BJ (cell line): ENCODE measurements around the gene SSPN. TPM values are rescaled to one million over a fixed set of nuclear protein-coding genes. Genes with fewer than 3 reads are reported as not detected.
"Not testable (repeated sequence)": the region's sequence is repeated elsewhere in the genome, so short reads cannot be mapped to it uniquely, and the experiment has no call there.

Source experiments
- CTCF ChIA-PET: fragments of 350-600 bp; formaldehyde crosslinking; extraction: SDS; loops from one replicate; lab custom pipeline; 2021; ENCODE audit warnings: antibody characterized with exemption, inconsistent platforms; lab: Yijun Ruan, JAX
- POLR2A ChIA-PET: fragments of 300-600 bp; sonication (Branson Sonifier 250); formaldehyde crosslinking; extraction: SDS; loops from one replicate; lab custom pipeline; 2021; ENCODE audit warnings: antibody characterized with exemption; lab: Charles Lee
- DNase-seq: peaks from one replicate; pipeline ENCODE4 v3.0.0-alpha.2; 2011; ENCODE audit warnings: low read depth
- H3K27me3 ChIP-seq: 2 replicates; pipeline ENCODE4 v1.6.0; 2011; ENCODE audit warnings: low read length; ENCODE audit not compliant: control insufficient read depth, insufficient read depth
- H3K36me3 ChIP-seq: 2 replicates; pipeline ENCODE4 v1.5.1; 2011; ENCODE audit warnings: low read length; ENCODE audit not compliant: control insufficient read depth, insufficient read depth
- H3K4me3 ChIP-seq: 2 replicates; pipeline ENCODE4 v1.5.1; 2011; ENCODE audit warnings: low read depth, mild to moderate bottlenecking, control low read depth, low read length
- CTCF ChIP-seq: IDR thresholded peaks from 2 replicates; pipeline ENCODE4 v1.5.1; 2011; ENCODE audit warnings: low read depth, mild to moderate bottlenecking, control low read depth, inconsistent platforms, low read length, moderate library complexity; ENCODE audit not compliant: insufficient read depth
- polyA plus RNA-seq: library from polyadenylated mRNA; depleted of rRNA; stranded (reverse); fragments of >200 nt; gene quantifications from 2 replicates; pipeline ENCODE4 v1.2.3, GENCODE V29; 2011

Gene SSPN
- polyA plus RNA-seq, 1 experiment, result 37.6 TPM

- CTCF ChIA-PET, result no interaction called here
- POLR2A ChIA-PET, result no interaction called here
Observed at GRCh38 chr12:26233631-26234030, 38.3 kb downstream of the SSPN start.

GRCh38 chr12:26235465-26235864, 40.1 kb downstream of the SSPN start:
- CTCF ChIA-PET, H3K36me3 ChIP-seq, DNase-seq, H3K27me3 ChIP-seq, POLR2A ChIA-PET, H3K4me3 ChIP-seq: not testable (repeated sequence)

More at GRCh38 chr12:26233631-26234030, 38.3 kb downstream of the SSPN start:
- TF ChIP-seq CTCF, result no peak
- no peak for DNase-seq
- Histone ChIP-seq H3K4me3 (no peak overlapping the region), H3K27me3 (no peaks in the 10 kb centered on the region), H3K36me3 (no peaks in the 10 kb centered on the region)

- DNase-seq, result no peak
- ChIA-PET POLR2A (no interaction called here), CTCF (interaction anchor here (1.2 to 1.4 kb wide), 2 partner anchors 14 to 25 kb away, joined by 3 to 4 read pairs; no protein-coding TSS in a partner anchor)
Observed at GRCh38 chr12:26238341-26239121, 43.2 kb downstream of the SSPN start.

GRCh38 chr12:26239122-26239851, 43.9 kb downstream of the SSPN start:
- H3K36me3 ChIP-seq, result no peaks in the 10 kb centered on the region
- no peak overlapping the region for H3K4me3 ChIP-seq
- ChIA-PET CTCF (interaction anchor here (1.2 to 1.4 kb wide), 3 partner anchors 13 to 142 kb away, joined by 3 to 5 read pairs (median 4); no protein-coding TSS in a partner anchor), POLR2A (no interaction called here)
- peaks cover 2% of the 10 kb centered on the region for H3K27me3 ChIP-seq
- TF ChIP-seq CTCF, result no peak
- peak; percentile 85 for DNase-seq

More at GRCh38 chr12:26238341-26239121, 43.2 kb downstream of the SSPN start:
- H3K36me3 ChIP-seq, result no peaks in the 10 kb centered on the region
- no peak for TF ChIP-seq CTCF
- no peak overlapping the region for H3K4me3 ChIP-seq
- H3K27me3 ChIP-seq, result peaks cover 2% of the 10 kb centered on the region

GRCh38 chr12:26239852-26240815, 44.8 kb downstream of the SSPN start:
- no peak for DNase-seq
- no peak for TF ChIP-seq CTCF
- ChIA-PET POLR2A (no interaction called here), CTCF (interaction anchor here (1.2 to 1.4 kb wide), 3 partner anchors 12 to 143 kb away, joined by 3 to 5 read pairs (median 4); no protein-coding TSS in a partner anchor)
- Histone ChIP-seq H3K27me3 (peaks cover 2% of the 10 kb centered on the region), H3K4me3 (no peak overlapping the region), H3K36me3 (no peaks in the 10 kb centered on the region)
